Right lobe of liver (tissue), 4 donors: ENCODE data around the gene LOXL1.

Experiments used
- CTCF ChIP-seq, 4 donors: fragments of 200-600 bp in 3 of 4; fragments of 450-650 bp in 1 of 4; IDR thresholded peaks; one replicate each; pipeline versions ENCODE4 v1.5.1 to v1.8.0; 2016 to 2022; ENCODE audit warnings: antibody characterized with exemption in 4 of 4, mild to moderate bottlenecking in 2 of 4
- POLR2A ChIP-seq: fragments of 450-650 bp; IDR thresholded peaks from one replicate; pipeline ENCODE4 v1.6.1; 2017; ENCODE audit warnings: antibody characterized with exemption, mild to moderate bottlenecking
- donor health status: DM: no; HTN: no; CAD: no.
- donor health status: DM: no; HTN: no; CAD: no.
- donor health status: DM: no; HTN: yes; CAD: no.

GRCh38 chr15:73954188-73955145, 28.2 kb downstream of the LOXL1 start:
- TF ChIP-seq CTCF (IDR thresholded peaks at IDR 0.05) (no peak), POLR2A (no peak)
